PC-3 (cell line): Measurements from ENCODE around the gene WDR7. TPM values are rescaled to one million over a fixed set of nuclear protein-coding genes. Genes with fewer than 3 reads are reported as not detected.

Experiments used
- ATAC-seq: fragments of 200-7000 bp; cut with Tn5 transposase; 2 replicates; pipeline ENCODE4 v1.9.1; 2020; ENCODE audit warnings: mild to moderate bottlenecking, moderate library complexity
- BruUV-seq: library from RNA; stranded (reverse); fragments of 400-500 nt; replicated peaks from 2 replicates; lab custom pipeline; 2021; lab: Mats Ljungman, UMichigan
- CTCF ChIA-PET: fragments of 300-600 bp; sonication (Branson Sonifier 250); formaldehyde crosslinking; loops from one replicate; lab custom pipeline; 2022; ENCODE audit warnings: antibody characterized with exemption; lab: Charles Lee
- POLR2A ChIA-PET: fragments of 300-600 bp; sonication (Branson Sonifier 250); formaldehyde crosslinking; loops from one replicate; lab custom pipeline; 2022; ENCODE audit warnings: antibody characterized with exemption; ENCODE audit not compliant: unreplicated experiment; lab: Charles Lee
- DNase-seq: peaks from one replicate; pipeline ENCODE4 v3.0.0-alpha.2; 2015
- H2AFZ ChIP-seq: fragments of 300-600 bp; sonication (generic); 2 replicates; pipeline ENCODE4 v1.6.0; 2016; ENCODE audit warnings: antibody characterized with exemption, low read length
- H3F3A ChIP-seq: fragments of 300-600 bp; sonication (generic); one replicate; pipeline ENCODE4 v1.6.0; 2017; ENCODE audit warnings: antibody characterized with exemption, low read length, control low read depth, mild to moderate bottlenecking; ENCODE audit not compliant: unreplicated experiment
- H3K27ac ChIP-seq: fragments of 300-600 bp; sonication (generic); 2 replicates; pipeline ENCODE4 v1.5.1; 2016; ENCODE audit warnings: mild to moderate bottlenecking, low read length
- H3K27me3 ChIP-seq: fragments of 300-600 bp; sonication (generic); 2 replicates; pipeline ENCODE4 v1.6.1; 2016; ENCODE audit warnings: low read length, mixed read lengths
- H3K36me3 ChIP-seq: fragments of 300-600 bp; sonication (generic); 2 replicates; pipeline ENCODE4 v1.6.1; 2016; ENCODE audit warnings: low read depth, mixed run types, low read length, mixed read lengths
- H3K4me1 ChIP-seq: fragments of 300-600 bp; sonication (generic); 2 replicates; pipeline ENCODE4 v1.5.1; 2016; ENCODE audit warnings: low read length; ENCODE audit not compliant: insufficient read depth
- H3K4me2 ChIP-seq: fragments of 300-600 bp; sonication (generic); 2 replicates; pipeline ENCODE4 v1.6.0; 2016; ENCODE audit warnings: low read length
- H3K4me3 ChIP-seq: fragments of 300-600 bp; sonication (generic); 2 replicates; pipeline ENCODE4 v1.5.1; 2016; ENCODE audit warnings: mild to moderate bottlenecking, low read length, mixed read lengths
- H3K79me2 ChIP-seq: fragments of 300-600 bp; sonication (generic); 2 replicates; pipeline ENCODE4 v1.6.1; 2017; ENCODE audit warnings: low read length, mixed read lengths
- H3K9ac ChIP-seq: fragments of 300-600 bp; sonication (generic); 2 replicates; pipeline ENCODE4 v1.6.0; 2016; ENCODE audit warnings: mild to moderate bottlenecking, low read length
- H3K9me2 ChIP-seq: fragments of 300-600 bp; sonication (generic); replicated peaks from 2 replicates; pipeline ENCODE4 v1.6.1; 2016; ENCODE audit warnings: mixed run types, low read length, mixed read lengths
- H3K9me3 ChIP-seq: fragments of 300-600 bp; sonication (generic); 2 replicates; pipeline ENCODE4 v1.6.1; 2016; ENCODE audit warnings: low read length, mixed read lengths
- H4K20me1 ChIP-seq: fragments of 300-600 bp; sonication (generic); 2 replicates; pipeline ENCODE4 v1.6.1; 2016; ENCODE audit warnings: low read length, mixed read lengths
- CTCF ChIP-seq: fragments of 300-600 bp; sonication (generic); conservative IDR thresholded peaks from 2 replicates; pipeline ENCODE4 v1.5.1; 2017; ENCODE audit warnings: antibody characterized with exemption, low read depth, mild to moderate bottlenecking, low read length
- EZH2 ChIP-seq: fragments of 300-600 bp; sonication (generic); IDR thresholded peaks from one replicate; pipeline ENCODE4 v1.6.1; 2017; ENCODE audit warnings: antibody characterized with exemption, mild to moderate bottlenecking, low read length; ENCODE audit not compliant: unreplicated experiment
- EZH2phosphoT487 ChIP-seq: fragments of 300-600 bp; sonication (generic); IDR thresholded peaks from 2 replicates; pipeline ENCODE4 v1.6.1; 2018; ENCODE audit warnings: mild to moderate bottlenecking, antibody characterized with exemption, low read length, borderline replicate concordance
- intact Hi-C: fragments of 100-400 bp; cut with micrococcal nuclease; formaldehyde crosslinking; loops from 2 replicates; pipeline ENCODE4 v1.9.0; 2023
- total RNA-seq: library from RNA; depleted of rRNA; stranded (reverse); fragments of >200 nt; gene quantifications from 2 replicates; pipeline ENCODE4 v1.2.3, GENCODE V29; 2014

The WDR7 gene
- total RNA-seq, 1 experiment from 2014 or later: 16.0 TPM

DNA sequence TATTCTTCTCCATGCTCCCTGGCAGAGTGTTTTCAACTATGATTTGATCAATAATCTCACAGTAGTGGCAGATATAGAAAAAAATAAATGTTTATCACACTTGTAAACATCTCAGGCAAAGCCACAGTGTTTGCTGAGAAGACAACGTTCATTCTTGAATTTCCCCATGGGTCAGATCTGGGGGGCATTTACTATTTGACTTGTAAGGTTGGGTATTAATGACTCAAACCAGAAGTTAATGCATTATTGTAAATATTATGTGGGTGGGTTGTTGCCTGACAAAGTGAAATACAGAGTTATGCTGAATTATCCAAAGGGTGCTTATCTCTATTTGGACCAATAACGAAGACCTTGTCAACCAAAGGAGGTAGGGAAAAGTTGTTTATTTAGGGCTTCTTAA lies 346.0 kb downstream of the WDR7 start:
- H3K9me2 ChIP-seq: no peaks in the 10 kb centered on the region
- DNase-seq (no peak), ATAC-seq (no peak)
- BruUV-seq: no TSS peak
- no peak overlapping the region for H3K27ac ChIP-seq
- H3K4me2 ChIP-seq: no peak overlapping the region
- TF ChIP-seq CTCF (no peak), EZH2phosphoT487 (no peak), EZH2 (no peak)
- no peak overlapping the region for H2AFZ ChIP-seq
- no peaks in the 10 kb centered on the region for H3K79me2 ChIP-seq
- H3K36me3 ChIP-seq: no peaks in the 10 kb centered on the region
- no peak overlapping the region for H3K9ac ChIP-seq
- no peaks in the 10 kb centered on the region for H3F3A ChIP-seq
- intact Hi-C loops: no loop called here
- H4K20me1 ChIP-seq: no peaks in the 10 kb centered on the region
- no peaks in the 10 kb centered on the region for H3K27me3 ChIP-seq
- ChIA-PET CTCF (no interaction called here), POLR2A (no interaction called here)
- no peak overlapping the region for H3K4me3 ChIP-seq
- H3K9me3 ChIP-seq: no peaks in the 10 kb centered on the region
- peaks cover 10% of the 10 kb centered on the region for H3K4me1 ChIP-seq

DNA sequence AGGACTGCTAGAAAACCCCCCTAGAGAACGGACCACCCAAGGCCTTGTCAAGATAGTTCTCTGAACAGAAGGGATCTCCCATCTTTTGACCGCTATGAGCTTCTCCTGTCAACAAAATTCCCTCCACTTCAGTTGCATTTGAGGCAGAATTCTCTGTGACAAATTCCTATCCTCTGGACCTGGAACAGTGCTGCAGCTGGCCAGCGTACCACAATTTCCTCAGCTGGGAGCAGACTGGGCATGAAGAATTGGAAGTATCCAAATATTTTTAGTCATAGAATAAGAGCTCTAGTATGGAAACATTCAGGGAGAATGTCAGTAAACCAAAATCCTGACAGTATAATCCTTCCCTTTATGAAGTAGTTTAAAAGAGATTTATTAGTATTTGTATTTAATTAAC lies 348.7 kb downstream of the WDR7 start:
- Histone ChIP-seq H3K4me2 (no peak overlapping the region), H3K27me3 (no peaks in the 10 kb centered on the region), H3K9me2 (no peaks in the 10 kb centered on the region), H3K36me3 (no peaks in the 10 kb centered on the region), H3K4me3 (no peak overlapping the region), H3K4me1 (peaks cover 7% of the 10 kb centered on the region), H3K79me2 (no peaks in the 10 kb centered on the region), H3K9me3 (no peaks in the 10 kb centered on the region), H3K27ac (no peak overlapping the region), H3K9ac (no peak overlapping the region), H2AFZ (no peak overlapping the region), H4K20me1 (no peaks in the 10 kb centered on the region), H3F3A (no peaks in the 10 kb centered on the region)
- DNase-seq (no peak), ATAC-seq (no peak)
- TF ChIP-seq CTCF (no peak), EZH2phosphoT487 (no peak), EZH2 (no peak)
- intact Hi-C loops: loop anchor here (10.0 kb wide), 2 partner anchors 135 to 225 kb away; no protein-coding TSS in a partner anchor
- ChIA-PET CTCF (no interaction called here), POLR2A (no interaction called here)
- no TSS peak for BruUV-seq

GRCh38 chr18:57002627-57003026 lies 351.5 kb downstream of the WDR7 start:
- Histone ChIP-seq H3K79me2 (no peaks in the 10 kb centered on the region), H3K27ac (no peak overlapping the region), H3F3A (no peaks in the 10 kb centered on the region), H3K9me2 (no peaks in the 10 kb centered on the region), H3K9ac (no peak overlapping the region), H3K27me3 (no peaks in the 10 kb centered on the region), H3K4me2 (no peak overlapping the region), H3K4me1 (peaks cover 8% of the 10 kb centered on the region), H4K20me1 (no peaks in the 10 kb centered on the region), H3K9me3 (no peaks in the 10 kb centered on the region), H2AFZ (no peak overlapping the region), H3K36me3 (no peaks in the 10 kb centered on the region), H3K4me3 (no peak overlapping the region)
- POLR2A ChIA-PET: no interaction called here
- ATAC-seq (no peak), DNase-seq (no peak)
- TF ChIP-seq EZH2 (no peak), CTCF (no peak), EZH2phosphoT487 (no peak)
- CTCF ChIA-PET: no interaction called here
- intact Hi-C loops: loop anchor here (10.0 kb wide), 2 partner anchors 138 to 228 kb away; no protein-coding TSS in a partner anchor
- no TSS peak for BruUV-seq
